GM19438 (cell line): Measurements from ENCODE around the gene TCFL5.

Experiments used
- ATAC-seq: cut with Tn5 transposase; IDR thresholded peaks from one replicate; pipeline ENCODE4 v1.9.1; 2021; ENCODE audit warnings: low read depth; ENCODE audit not compliant: unreplicated experiment

TCFL5 gene

DNA sequence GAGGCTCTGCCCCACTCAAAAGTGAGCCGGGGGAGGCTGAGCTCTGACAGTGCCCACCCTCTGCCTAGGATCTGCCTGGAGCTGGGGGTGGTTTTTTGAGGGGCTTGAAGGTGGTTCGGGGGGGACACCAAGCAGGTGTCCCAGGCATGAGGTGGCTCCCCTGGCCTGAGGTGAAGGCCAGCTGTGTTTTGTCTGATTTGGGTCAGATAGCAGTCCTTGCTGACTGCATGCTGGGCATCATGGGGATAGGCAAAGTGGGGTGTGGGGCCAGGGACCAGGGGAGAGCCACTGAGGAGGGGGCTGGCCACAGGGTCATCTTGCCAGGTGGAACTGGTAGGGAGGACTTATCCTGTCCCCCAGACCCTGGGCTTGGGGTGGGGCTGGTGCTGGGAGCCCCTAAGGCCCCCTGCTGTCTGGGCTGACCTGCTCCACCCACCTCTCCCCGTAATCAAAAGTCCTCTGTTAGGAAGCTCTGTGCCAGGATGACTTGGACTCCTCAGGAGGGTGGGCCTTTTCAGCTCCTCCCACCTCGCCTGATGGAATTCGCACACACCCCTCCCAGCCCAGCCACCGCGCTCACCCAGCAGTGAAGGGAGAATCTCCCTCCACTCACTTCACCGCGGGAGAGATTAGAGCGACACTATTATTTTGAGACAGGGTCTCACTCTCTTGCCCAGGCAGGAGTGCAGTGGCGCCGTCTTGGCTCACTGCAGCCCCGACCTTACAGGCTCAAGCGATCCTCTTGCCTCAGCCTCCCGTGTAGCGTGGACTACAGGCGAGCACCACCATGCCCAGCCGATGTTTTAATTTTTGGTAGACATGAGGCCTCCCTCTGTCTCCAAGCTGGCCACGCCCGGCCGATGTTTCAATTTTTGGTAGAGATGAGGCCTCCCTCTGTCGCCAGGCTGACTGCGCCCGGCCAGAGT, 46.3 kb downstream of the TCFL5 start:
- ATAC-seq, result no peak

- ATAC-seq, result no peak
Observed at GRCh38 chr20:62814709-62815065, 46.9 kb downstream of the TCFL5 start.

DNA sequence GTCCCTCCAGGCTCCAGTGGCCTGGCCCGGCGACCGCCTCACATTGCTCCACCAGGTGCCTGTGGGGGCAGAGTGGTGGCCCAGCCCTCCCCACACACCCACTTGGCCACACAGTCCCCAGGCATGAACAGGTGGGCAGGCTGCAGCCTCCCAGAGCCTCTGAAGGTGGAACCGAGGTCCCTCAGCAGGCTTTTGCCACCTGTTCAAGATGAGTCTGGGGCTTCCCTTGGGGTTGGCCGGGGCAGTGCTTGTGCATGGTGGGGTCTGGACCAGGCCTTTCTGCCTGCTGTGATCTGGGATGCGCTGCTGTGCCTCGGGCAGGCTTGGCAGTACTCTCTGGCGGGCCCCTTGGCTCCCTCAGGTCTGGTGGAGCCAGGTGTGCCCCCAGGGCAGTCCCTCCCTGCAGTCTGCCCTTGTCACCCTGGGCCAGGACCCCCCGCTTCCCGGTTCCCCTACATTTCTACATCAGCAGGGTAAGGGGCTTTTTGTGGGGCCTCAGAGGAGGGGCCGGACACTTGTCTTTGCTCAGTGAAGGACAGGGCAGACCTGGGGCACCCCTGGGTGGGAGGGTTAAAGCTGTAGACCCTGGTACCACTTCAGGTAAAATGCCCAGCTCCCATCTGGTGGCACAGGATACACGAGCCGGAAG, 47.4 kb downstream of the TCFL5 start:
- no peak for ATAC-seq

DNA sequence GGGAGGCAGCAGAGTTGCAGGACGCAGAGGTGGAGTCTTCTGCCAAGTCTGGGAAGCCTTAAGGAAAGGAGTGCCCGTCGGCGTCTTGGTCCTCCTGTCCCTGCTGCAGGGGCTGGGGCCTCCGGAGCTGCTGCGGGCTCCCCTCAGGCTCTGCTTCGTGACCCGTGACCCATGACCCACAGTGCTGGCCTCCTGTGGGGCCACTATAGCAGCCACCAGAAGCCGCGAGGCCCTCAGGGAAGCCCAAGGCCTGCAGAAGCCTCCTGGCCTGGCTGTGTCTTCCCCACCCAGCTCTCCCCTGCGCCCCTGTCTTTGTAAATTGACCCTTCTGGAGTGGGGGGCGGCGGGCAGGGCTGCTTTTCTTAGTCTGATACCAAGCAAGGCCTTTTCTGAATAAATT, 48.0 kb downstream of the TCFL5 start:
- no peak for ATAC-seq

DNA sequence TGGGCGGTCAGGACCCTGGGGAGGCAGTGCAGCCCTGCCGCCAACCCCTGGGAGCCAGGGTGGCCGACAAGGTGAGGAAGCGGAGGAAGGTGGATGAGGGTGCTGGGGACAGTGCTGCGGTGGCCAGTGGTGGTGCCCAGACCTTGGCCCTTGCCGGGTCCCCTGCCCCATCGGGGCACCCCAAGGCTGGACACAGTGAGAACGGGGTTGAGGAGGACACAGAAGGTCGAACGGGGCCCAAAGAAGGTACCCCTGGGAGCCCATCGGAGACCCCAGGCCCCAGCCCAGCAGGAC, 48.8 kb downstream of the TCFL5 start:
- no peak for ATAC-seq

GRCh38 chr20:62812181-62812906, 49.3 kb downstream of the TCFL5 start:
- no peak for ATAC-seq

DNA sequence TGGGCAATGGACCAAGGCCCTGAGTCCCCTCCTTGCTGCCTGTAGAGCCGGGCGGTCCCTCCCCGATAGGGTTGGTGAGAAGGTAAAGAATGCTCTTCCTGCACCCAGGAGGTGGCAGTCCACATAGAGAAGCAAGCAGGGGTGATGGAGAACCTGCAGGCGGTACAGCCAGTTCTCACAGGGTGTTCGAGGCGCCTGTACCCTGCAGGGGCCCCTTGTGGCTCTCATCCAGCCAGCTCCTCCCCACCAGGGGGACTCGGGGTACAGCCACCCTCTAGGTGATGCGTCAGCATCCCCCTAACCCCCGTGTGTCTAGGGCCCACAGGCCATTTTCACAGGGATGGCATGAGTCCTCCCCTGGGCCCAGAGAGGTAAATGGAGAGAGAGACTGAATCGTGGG, 49.9 kb downstream of the TCFL5 start:
- ATAC-seq, result no peak

- ATAC-seq, result no peak
Observed at GRCh38 chr20:62811320-62811719, 50.3 kb downstream of the TCFL5 start.

GRCh38 chr20:62809530-62810428, 51.8 kb downstream of the TCFL5 start:
- ATAC-seq, result no peak

DNA sequence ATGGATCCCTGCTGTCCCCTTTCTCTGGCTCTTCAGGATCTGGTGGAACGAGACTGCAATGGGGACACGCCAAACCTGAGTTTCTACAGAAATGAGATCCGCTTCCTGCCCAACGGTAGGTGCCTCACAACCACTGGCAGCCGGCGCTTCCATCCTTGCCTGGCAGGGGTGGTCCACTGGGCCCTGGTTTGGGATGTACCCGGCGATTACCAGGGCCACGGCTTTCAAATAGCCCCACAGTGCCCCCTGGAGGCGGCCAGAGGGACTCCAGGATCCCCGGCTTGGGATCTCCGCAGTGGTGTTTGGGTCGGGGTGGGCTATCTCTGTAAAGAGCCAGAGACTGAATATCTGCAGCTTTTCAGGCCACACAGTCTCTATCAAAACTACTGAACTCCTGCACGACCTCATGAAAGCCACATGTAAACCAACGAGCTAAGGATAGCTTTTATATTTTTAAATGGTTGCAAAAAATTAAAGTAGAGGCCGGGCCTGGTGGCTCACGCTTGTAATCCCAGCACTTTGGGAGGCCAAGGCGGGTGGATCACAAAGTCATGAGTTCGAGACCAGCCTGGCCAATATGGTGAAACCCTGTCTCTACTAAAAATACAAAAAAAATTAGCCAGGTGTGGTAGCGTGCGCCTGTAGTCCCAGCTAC, 53.3 kb downstream of the TCFL5 start:
- ATAC-seq, result no peak

DNA sequence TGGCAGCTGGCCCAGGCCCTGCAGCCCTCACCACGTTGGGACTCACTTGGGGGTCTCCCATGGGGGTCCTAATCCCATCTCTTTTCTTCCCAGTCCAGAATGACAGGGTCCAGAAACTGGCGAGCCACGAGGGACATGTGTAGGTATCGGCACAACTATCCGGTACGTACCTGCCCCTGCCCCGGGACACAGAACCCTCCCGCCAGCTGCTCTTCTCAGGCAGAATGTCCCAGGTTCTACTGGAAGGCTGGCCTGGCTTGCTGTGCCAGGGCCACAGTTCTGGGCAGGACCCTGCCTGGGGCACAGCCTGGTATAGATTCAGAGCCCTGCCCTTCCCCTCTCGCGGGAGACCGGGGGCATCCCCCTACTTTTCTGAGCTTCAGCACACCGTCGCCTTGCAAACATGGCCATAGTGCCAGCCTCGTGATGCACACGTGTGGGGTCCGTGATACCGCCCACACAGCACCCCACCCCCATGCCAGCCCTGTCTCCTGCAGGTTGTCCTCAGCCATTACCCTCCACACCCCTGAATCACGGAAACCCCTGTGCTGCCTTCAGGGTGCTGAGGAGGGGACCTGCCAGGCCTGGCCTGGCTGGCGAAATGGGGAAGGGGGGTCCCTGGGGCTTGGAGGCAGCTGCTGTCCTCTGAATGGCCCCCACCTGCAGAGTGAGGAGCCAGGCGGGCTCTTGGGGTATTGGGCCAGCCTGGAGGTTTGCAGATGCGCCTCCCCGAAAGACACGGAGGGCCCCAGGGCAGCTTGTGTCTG, 54.0 kb downstream of the TCFL5 start:
- ATAC-seq, result no peak

DNA sequence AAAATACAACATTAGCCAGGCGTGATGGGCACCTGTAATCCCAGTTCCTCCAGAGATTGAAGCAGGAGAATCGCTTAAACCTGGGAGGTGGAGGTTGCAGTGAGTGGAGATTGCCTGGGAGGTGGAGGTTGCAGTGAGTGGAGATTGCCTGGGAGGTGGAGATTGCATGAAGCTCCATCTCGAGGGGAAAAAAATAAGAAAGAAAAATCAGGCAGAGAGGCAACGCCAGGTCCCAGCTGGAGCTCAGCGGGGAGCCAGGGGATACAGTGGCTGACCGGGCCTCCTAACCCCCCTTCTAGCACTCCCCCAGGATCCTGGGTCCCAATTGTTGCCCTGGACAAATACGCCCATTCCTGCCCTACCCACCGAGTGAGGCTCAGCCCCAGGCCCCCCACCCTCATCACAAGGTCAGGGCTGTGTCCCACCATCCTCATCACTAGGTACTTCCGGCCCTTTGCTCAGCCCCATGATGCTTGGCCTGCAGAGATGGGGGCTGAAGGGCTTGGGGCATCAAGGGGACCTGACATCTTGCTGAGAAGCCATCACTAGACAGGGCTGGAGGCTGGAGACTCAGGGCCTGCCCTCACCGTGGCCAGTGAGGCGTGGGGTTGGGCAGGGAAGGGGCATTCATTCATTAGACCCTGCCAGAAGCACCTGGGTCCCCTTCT, 55.1 kb downstream of the TCFL5 start:
- no peak for ATAC-seq

GRCh38 chr20:62805711-62806382, 55.8 kb downstream of the TCFL5 start:
- no peak for ATAC-seq

DNA sequence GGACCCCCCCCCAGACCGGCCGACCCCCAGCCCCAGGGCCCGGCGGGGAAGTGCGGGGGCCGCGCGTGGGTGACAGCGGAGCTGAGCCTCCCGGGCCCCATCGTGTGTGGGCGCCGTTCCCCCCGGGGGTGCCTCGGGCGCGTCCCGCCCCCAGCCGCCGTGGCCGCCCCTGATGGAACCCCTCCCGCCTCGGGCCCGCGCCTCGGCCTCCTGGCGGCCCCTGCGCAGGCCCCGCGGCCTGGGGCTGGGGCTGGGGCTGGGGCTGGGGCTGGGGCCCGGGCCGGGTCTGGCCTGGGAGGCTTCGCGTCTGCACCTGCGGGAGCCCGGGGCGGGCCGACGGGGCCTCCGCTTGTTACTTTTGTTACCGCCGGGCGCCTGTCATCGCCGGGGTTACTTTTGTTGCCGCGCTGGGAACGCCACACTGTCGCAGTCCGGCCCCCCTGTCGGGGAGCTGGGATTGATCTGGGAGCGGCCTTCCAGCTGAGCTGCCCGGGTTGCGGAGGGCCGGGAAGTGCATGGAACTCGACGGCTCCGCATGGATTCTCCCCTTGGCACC, 56.4 kb downstream of the TCFL5 start:
- no peak for ATAC-seq

DNA sequence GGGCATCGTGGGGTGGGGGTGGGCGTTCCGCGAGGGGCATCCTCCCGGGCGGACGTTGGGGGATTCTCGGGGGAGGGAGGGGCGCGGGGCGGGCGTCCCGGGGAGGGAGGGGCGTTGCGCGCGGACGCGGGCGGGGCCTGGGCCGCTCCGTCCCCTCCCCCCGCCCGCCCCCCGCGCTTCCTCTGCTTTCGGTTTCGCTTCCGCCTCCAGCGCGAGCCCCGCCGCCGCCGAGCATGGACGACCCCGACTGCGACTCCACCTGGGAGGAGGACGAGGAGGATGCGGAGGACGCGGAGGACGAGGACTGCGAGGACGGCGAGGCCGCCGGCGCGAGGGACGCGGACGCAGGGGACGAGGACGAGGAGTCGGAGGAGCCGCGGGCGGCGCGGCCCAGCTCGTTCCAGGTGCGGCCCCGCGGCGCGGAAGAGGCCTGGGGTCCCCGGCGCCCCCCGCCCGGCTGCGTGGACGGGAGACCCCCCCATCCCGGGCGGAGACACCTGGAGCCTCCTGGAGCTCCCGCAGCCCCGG, 56.9 kb downstream of the TCFL5 start, which contains the start of gene OGFR:
TSS of gene OGFR (plus strand) at position 209 of the 528 bp plus-strand sequence. CDS start at position 234, 25 bp downstream.
- no peak for ATAC-seq

DNA sequence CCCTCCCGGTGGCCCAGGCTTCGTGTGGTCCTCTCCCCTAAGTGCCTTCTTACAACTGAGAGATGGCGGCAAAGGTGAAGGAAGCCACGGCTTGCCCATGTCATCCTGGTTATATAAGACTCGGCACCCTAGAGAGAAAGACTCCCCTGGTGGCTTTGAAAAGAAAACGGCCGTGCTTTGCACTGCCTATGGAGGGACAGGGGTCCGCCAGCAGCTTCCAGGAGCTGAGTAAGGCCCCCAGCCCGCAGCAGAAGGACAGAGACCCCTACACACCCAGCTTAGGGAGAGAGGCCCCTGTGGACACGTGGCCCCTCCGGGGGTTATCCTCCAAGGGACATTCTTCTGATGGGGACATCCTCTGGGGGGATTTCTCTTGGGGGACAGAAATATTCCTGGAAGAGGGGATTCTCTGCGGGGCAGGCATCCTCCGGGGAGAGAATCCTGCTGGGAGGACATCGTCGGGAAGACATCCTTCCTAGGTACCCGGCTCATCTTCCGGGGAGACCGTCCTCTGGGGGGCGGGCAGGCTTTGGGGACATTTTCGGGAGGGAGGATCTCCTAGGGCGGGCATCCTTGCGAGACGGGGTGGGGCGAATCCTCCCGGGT, 57.5 kb downstream of the TCFL5 start:
- ATAC-seq, result no peak

DNA sequence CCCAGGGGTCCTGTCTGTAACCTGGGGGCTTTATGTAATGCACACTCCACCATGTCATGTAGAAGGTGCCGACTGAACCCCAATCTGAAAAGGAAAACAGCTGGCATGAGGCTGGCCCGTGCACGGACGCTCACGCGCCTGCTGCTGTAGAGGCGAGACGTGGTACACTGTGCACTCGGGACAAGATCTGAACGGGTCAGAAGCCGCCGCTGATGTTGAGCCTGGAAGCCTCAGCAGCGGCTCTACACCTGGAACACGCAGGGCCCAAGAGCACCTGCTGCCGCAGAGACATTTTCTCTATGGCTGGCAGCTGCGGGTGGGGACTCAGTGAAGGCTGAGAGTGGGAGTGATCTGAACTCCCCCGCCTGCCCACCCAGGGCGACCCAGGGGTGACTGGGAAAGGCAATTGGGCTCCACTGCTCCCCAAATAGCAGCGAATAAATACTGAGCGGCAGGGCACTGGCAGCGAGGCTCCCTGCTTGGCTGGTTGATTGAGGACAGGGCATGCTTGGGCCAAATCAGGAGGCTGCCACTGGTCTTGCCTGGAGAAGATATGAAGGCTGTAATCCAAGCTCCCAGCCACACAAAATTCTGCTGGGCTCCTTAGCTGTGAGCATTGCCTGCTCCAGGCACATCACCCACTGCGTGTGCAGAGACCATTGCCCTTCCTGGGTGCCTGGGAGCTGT, 59.5 kb downstream of the TCFL5 start:
- no peak for ATAC-seq
